NCI-H1436 treated with DMSO at 0.1 percent for 48 hours (cell line): ENCODE results near the gene MRPL11.
"Not testable (repeated sequence)": the region's sequence is repeated elsewhere in the genome, so short reads cannot be mapped to it uniquely, and the experiment has no call there.

Source experiments
- DNase-seq: peaks from one replicate; lab custom pipeline; 2025; lab: John Stamatoyannopoulos, UW

The MRPL11 gene

DNA sequence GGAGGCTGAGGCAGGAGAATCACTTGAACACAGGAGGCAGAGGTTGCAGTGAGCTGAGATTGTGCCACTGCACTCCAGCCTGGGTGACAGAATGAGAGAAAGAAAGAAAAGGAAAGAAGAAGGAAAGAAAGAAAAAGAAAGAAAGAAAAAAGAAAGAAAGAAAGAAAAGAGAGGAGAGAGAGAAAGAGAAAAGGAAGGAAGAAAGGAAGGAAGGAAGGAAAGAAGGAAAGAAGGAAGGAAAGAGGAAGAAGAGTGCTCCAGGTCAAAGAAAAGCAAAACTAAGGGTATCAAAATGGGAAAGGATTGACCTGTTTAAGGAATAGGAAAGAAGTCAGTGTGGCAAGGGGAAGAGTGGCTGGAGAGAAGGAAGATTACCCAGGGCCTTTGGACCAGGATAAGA, 7.4 kb downstream of the MRPL11 start:
- not testable (repeated sequence) for DNase-seq

GRCh38 chr11:66429983-66430602, 8.6 kb downstream of the MRPL11 start:
- DNase-seq: no peak

GRCh38 chr11:66428933-66429332, 9.7 kb downstream of the MRPL11 start:
- no peak for DNase-seq

- no peak for DNase-seq
Measured at GRCh38 chr11:66426314-66426713, 12.3 kb downstream of the MRPL11 start.

GRCh38 chr11:66421492-66422205, 17.0 kb downstream of the MRPL11 start:
- no peak for DNase-seq

- DNase-seq: no peak
Measured at GRCh38 chr11:66420671-66421476, 17.8 kb downstream of the MRPL11 start, which contains the start of gene NPAS4. Gene NPAS4 (plus strand): TSS chr11:66421035. CDS start chr11:66421180, 145 bp downstream.

DNA sequence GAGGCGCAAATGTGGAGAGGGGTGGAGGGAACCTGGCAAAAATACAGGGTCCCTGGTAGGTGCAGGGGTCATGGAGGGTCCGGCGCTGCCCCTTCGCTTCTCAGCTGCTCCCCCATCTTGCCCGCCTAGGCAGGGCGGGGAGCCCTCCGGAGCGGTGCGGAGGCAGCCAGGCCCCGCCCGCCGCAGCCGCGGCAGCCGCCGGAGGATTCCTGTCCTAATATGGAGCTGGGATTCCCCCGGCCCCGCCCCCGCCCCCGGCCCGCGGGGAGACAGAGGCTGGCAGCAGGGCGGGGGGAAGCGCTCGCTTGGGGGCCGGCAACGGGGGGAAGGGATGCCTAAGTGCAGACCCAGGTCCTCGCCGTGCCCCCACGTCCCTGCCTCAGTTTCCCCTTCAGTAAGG, 18.8 kb downstream of the MRPL11 start:
- DNase-seq: no peak

DNA sequence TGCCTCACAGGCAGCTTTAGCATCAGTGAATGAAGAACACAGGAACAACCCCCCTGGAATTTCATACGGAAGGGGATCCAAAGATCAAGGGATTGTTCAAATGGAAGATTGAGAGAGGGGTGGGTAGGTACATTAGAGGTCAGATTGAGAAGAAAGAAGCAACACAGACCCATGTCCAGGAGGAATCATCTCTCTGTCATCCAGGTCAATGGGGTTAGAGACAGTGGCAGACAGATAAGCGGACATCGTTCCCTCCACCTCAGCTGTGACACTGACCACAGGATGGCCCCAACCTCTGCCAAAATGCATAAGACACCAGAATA, 19.7 kb downstream of the MRPL11 start:
- no peak for DNase-seq

DNA sequence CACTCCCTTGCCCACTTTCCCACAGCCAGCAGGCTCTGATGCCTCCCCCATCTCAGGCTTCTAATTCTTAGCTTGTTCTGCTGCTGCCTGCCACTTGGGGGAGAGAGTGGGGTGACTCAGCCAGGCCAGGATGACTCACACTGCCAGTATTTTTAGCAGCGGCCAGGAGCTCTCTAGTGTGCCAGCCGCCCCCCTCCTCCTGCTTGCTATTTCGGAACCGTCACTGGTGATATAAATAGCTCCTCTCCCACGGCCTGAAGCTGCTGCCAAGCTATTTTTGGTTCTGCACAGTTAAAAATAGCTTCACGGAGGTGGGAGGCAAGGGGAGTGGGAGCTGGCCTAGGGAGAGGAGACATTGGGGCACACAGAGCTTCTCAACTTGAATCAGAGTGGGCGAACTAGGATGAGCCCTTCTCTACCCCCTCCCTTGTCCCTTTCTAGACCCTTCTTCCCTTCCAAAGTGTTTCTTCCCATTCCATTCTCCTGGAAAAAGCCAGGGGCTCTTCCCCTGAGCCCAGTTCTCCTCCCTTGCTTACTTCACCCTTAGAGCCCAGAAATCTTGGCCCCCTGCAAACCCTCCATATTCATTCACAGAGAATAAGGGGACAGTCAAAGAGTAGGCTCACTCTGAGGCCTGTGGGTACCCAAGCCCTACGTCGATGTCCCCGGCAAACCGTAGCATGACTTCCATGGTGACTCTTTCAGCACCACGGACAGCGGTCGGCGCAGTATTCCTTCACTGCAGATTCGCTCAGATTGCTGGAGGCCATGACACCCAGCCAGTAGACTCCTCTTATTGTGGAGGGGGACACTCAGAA, 20.3 kb downstream of the MRPL11 start:
- DNase-seq: peak; percentile 44

DNA sequence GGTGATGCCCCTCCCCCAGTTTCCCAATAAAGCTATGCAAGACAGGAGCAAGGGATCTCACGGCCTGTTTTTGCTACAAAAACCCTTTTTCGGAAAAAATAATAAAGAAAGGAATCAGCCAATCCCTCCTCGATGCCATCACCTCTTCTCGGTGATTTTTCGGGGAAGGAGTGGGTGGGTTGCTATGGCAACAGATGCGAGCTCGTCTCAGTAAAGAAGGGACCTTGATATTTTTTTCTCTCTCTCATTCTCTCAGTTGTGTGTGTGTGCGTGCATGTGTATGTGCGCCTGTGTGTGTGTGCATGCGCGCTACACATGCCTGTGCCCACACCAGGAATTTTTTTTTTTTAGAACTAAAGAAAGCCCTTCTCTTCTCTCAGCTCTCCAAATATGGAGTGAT, 21.6 kb downstream of the MRPL11 start:
- DNase-seq: no peak

GRCh38 chr11:66415423-66415822, 23.2 kb downstream of the MRPL11 start:
- DNase-seq: no peak

- DNase-seq: no peak
Measured at GRCh38 chr11:66414120-66414934, 24.3 kb downstream of the MRPL11 start.

DNA sequence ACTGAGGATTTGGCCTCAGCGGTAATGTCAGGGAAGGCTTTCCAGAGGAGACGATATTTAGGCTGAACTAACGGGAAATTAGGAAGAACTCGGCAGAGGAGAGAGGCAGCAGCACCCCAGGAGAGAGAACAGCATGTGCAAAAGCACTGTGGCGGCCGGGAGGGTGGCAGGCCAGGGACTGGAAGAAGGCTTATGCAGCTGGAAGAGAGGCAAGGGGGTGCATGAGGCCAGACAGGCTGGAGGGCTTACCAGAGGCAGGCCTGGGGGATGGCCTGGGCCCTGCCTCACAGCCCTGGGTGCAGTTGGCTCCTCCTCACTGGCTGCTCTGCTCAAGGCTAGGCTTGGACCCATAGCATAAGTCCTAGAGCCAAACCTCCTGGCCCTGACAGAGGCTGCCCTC, 25.5 kb downstream of the MRPL11 start:
- DNase-seq: no peak

GRCh38 chr11:66412110-66412509, 26.5 kb downstream of the MRPL11 start:
- DNase-seq: no peak

DNA sequence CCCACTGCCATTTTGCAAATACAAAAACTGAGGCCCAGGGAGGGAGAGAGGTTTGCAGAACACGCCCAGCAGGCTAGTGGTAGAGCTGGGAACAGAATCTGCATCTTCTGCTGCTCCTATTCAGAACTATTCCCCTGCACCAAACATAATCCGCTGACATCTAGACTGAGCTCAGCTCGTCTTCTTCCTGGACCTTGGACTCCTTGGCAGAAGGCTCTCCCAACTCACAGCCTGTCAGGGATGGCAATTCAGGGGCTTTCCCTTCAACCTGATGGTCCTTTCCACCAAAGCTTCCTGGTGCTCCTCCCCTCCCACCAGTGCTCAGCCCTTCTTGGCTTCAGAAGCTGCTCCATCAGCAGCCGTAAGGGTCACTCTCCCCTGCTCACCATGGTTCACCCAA, 27.3 kb downstream of the MRPL11 start:
- no peak for DNase-seq

DNA sequence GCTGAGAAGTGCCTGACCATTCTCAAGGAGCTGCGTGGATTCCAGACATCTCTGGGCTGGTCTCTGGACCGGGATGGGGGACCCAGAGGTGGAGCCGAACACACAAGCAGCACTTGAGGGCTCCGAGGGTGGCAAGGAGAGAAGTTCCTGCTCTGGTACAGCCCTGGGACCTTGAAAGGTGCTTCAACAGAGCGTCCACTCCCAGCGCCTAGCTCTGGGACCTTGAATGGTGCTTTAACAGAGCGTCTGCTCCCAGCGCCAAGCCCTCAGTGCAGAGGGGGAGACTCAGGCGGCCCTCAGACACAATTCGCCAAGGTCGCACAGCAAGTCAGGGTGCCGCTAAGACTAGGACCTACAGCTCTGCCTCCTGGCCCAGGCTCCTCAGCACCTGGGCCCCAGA, 28.5 kb downstream of the MRPL11 start:
- DNase-seq: no peak

GRCh38 chr11:66409226-66409625, 29.4 kb downstream of the MRPL11 start:
- DNase-seq: no peak

DNA sequence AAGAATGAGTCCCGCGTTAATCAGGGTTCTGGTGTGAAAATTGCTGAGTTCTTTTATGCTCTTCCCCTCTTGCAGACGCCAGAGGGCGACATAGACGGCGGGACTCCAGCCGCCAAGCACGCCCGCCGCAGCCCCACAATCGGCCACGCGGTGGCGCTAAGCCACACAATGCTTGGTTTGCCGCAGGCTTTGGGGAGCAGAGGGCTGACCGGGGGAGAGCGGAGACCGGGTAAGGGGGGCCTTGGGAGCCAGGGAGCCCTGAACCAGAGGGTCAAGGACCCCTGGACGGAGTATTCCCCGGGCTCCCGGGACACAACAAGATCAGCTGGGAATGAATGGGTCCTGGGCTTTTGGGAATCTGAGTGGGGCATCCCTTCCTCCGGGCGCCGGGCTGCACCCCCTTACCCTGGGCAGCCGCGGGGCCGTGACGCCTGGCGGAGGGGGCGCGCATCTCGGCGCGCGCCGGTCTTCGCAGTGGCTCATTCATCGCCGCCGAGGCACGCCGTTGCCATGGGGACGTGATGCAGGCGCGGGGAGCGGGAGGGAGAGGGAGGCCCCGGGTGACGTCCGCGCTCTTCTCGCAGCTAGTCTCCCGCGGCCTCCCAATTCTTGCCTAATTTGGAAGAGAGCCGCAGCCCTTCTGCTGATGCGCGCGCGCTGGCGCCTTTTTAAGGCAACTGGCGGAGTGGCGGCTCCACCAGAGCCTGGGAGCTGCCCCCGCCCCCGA, 30.0 kb downstream of the MRPL11 start:
- peak; percentile 63 for DNase-seq

DNA sequence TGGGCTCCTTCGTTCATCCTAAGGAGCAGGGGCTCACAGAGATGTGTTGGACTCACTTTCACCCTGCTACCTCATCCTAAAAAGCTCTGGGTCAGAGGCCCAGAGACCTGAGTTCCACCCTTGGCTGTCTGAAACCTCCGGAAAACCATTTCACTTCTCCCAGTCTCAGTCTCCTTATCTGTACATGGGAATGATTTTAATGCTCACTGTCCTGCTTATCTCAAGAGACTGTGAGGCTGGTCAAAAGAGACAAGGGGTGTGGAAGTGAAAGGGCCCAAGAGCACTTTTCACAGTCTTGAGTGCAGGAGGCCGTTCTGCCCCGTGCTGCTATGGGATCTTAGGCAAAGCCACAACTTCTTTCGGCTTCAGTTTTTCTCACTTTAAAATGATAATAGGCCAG, 31.0 kb downstream of the MRPL11 start:
- DNase-seq: no peak

DNA sequence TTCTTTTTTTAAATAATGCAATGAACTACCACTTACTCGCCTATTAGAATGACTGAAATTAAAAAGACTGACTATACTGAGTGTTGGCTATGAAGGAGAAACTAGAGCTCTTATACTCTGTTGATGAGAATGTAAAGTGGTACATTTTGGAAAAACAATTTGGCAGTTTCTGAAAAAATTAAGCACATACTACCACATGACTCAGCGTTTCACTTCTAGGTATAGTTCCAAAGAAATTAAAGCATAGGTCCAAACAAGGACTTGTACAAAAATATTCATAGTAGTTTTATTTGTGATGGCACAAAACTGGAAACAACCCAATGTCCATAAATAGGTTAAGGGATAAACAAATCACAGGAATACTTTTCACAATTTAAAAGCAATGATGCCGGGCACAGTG, 44.7 kb downstream of the MRPL11 start:
- no peak for DNase-seq

GRCh38 chr11:66391322-66391721, 47.3 kb downstream of the MRPL11 start:
- no peak for DNase-seq
